GM04504 (cell line): ENCODE measurements around the gene ALOX12B.
"Not testable (repeated sequence)": the region's sequence is repeated elsewhere in the genome, so short reads cannot be mapped to it uniquely, and the experiment has no call there.

Source experiments
- DNase-seq: peaks from one replicate; pipeline ENCODE4 v3.0.0-alpha.2; 2012; ENCODE audit warnings: low read depth

ALOX12B gene

DNA sequence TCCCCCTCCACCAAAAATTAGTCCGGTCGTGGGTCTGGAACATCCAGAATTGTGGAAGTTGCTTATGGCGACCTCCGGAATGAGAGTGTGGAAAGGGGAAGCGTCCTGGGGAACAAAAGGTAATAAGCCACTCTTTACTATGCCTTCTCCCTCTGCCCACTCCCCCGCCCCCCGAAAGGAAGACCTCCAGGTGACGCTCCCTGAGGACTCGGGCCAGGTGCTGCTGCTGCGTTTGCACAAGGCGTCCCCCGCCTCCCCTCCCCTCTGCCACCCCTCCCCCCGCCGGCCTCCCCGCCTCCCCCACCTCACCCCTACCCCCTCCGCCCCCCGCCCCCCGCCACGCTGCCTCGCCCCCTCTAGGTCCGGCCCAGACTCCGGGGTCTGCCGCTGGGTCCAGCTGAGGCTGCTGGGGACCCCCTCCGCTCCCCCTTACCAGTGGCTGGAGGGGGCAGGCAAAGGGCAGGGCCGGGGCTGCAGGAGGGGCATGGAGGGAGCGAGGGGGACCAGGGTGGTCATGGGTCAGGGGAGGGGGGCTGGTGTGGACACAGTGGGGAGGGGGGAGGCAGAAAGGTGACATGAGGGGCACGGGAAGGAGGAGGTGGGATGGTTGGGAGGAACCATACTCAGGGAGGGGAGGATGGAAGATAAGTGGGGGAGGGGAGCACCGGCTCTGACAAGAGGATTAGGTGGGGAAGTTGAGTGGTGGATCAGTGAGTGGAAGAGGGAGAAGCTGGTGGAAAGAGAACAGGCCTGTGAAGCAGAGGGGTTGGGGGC is 23.6 kb downstream of the ALOX12B start:
- DNase-seq, result no peak

- DNase-seq, result no peak
Observed at GRCh38 chr17:8062807-8063483, 24.6 kb downstream of the ALOX12B start.

DNA sequence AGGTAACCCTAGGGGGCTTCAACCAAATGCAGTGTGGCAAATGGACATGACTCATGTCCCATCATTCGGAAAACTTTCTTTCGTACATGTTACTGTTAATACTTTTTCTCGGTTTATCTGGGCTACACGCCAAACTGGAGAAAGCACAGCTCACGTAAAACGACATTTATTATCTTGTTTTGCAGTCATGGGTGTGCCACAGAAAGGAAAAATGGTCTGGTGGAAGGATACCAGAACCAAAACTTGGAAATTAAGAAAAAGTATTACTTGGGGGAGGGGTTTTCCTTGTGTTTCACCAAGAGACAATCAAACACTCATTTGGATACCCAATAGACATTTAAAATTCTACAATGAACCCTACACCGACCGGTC is 25.1 kb downstream of the ALOX12B start:
- no peak for DNase-seq

DNA sequence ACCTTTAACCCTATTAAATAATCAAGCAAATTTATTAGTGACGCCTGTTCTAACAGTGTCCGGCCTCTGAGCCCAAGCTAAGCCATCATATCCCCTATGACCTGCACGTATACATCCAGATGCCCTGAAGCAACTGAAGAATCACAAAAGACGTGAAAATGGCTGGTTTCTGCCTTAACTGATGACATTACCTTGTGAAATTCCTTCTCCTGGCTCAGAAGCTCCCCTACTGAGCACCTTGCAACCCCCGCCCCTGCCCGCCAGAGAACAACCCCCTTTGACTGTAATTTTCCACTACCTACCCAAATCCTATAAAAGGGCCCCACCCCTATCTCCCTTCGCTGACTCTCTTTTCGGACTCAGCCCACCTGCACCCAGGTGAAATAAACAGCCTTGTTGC is 25.7 kb downstream of the ALOX12B start:
- DNase-seq, result not testable (repeated sequence)

- DNase-seq, result peak; percentile 40
Observed at GRCh38 chr17:8060274-8060673, 27.2 kb downstream of the ALOX12B start.

DNA sequence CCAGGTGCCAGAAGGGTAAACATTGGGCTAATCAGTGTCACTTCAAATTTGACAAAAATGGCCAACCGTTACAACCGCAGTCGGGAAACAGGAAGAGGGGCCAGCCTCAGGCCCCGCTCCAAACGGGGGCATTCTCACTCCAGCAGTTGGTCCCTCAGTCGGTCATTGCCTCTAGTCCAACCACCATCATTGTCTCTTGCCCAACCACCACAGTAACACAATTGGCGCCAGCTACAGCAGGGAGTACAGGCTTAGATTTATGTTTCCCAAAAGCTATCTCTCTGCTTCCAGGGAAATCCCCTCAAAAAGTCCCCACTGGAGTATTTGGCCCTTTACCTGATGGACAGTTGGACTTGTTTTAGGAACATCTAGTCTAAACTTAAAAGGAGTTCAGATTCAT is 28.4 kb downstream of the ALOX12B start:
- DNase-seq, result no peak

DNA sequence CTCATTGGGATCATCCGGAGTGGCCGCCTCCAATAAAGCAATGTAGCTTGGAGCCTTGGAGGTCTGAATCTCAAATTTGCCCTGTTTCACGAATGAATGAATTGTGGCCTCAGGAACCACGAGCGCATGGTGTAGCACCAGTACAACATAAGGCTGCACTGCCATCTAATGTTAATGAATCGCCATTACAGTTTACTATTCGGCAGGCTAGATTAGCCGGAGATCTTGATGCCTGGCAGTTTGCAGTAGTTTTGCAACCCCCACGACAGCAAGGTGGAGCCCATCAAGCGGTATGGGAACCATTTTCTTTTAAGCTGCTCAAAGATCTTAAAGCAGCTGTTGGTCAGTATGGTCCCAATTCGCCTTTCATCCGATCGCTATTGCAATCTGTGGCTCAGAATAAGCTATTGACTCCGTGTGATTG is 29.8 kb downstream of the ALOX12B start:
- DNase-seq, result peak; percentile 44

DNA sequence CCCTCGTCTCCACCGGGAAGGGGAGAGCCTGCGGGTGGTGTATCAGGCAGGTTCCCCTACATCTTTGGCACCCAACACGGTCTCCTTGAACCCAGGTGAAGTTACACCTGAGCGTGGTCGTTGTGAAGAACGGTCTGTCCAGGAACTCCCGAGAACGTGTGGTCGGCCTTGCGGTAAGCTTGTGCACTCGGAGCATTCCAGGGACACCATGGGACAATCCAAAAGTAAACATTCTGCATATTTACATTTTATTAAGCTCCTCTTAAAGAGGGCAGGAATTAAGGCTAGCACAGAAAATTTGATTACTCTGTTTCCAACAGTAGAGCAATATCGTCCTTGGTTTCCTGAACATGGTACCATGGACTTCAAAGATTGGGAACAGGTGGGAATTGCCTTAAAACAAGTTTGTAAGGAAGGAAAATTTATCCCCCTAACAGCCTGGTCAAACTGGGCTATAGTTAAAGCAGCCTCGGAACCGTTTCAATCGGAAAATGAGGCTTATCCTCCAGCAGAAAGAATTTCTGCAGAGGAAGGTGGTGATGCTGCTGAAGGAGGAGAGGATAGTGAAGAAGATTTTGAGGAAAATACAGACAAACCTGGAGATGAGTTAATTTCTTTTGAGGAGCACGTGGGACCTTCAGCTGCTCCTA is 30.4 kb downstream of the ALOX12B start:
- no peak for DNase-seq

GRCh38 chr17:8056232-8056975 is 31.1 kb downstream of the ALOX12B start:
- DNase-seq, result no peak

- no peak for DNase-seq
Observed at GRCh38 chr17:8055851-8056231, 31.7 kb downstream of the ALOX12B start.

DNA sequence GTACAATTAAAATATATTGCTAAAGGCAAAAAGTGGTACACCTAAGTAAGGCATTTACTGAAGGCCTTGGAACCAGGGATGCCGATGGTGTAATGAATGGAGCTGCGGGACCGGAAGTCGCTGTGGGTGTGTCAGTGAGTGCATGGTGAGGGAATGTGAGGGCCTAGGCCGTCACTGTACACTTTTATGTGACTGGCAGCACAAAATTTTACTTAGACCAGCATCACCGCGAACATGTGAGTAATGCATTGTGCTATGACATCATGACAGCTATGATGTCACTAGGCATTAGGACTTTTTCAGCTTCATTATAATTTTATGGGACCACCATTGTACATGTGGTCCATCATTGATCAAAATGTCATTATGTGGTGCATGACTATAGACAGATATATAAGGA is 33.9 kb downstream of the ALOX12B start:
- DNase-seq, result no peak

DNA sequence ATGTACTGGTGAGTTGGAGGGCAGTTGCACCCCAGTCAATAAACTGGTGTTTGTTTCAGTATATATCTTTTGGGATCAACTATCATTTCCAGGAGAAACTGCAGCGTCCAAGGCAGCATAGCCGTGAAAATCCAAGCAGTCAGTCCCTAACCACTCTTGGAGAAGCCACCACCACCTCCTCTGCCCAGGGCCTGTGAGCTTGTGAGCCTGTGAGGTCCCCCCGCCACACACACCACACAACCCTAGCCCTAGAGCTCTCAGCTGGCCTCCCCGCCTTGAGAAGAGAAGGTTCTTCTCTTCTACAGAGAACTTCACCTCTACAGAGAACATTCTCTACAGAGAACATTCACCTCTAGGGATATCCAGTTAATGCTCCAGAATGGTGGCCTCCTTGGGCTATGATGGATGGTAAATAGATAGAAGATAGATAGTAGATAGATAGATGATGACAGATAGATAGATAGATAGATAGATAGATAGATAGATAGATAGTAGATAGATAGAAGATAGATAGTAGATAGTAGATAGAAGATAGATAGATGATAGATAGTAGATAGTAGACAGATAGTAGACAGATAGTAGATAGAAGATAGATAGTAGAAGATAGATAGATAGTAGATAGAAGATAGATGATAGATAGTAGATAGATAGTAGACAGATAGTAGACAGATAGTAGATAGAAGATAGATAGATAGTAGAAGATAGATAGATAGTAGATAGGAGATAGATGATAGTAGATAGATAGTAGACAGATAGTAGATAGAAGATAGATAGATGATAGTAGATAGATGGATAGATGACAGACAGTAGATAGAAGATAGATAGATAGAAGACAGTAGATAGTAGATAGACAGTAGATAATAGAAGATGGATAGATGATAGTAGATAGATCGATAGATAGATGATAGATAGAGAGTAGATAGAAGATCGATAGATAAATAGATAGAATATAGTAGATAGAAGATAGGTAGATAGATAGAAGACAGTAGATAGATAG is 35.0 kb downstream of the ALOX12B start:
- no peak for DNase-seq

- no peak for DNase-seq
Observed at GRCh38 chr17:8051831-8052230, 35.7 kb downstream of the ALOX12B start.

DNA sequence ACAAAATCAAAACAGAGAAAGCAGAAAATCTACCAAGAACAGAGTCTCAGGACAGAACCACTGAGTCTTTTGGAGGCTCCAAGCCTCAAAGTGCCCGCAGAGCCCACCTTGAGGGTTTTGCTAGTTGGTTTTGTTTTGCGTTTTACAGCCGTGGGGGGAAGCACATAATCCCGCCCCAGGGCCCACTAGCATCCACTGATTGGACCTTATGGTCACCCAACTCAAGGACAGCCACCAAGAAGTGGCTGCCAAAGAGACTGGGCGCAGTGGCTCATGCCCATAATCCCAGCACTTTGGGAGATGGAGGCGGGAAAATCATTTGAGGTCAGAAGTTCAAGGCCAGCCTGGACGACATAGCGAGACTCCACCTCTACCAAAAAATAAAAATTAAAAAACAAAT is 38.8 kb downstream of the ALOX12B start:
- no peak for DNase-seq

GRCh38 chr17:8048236-8048635 is 39.3 kb downstream of the ALOX12B start:
- DNase-seq, result no peak

- DNase-seq, result no peak
Observed at GRCh38 chr17:8047769-8048110, 39.8 kb downstream of the ALOX12B start.

- no peak for DNase-seq
Observed at GRCh38 chr17:8046929-8047768, 40.4 kb downstream of the ALOX12B start.

- DNase-seq, result no peak
Observed at GRCh38 chr17:8046306-8046928, 41.1 kb downstream of the ALOX12B start.

- no peak for DNase-seq
Observed at GRCh38 chr17:8044819-8045810, 42.4 kb downstream of the ALOX12B start.
